H1 (cell line): Measurements from ENCODE around the gene KREMEN1. TPM values are rescaled to one million over a fixed set of nuclear protein-coding genes. Genes with fewer than 3 reads are reported as not detected.

Experiments
- BACH1 ChIP-seq: IDR thresholded peaks from 2 replicates; pipeline ENCODE4 v1.6.1; 2012; ENCODE audit warnings: low read length, improper control_type of control experiment
- EGR1 ChIP-seq: IDR thresholded peaks from 2 replicates; pipeline ENCODE4 v1.6.1; 2011; ENCODE audit warnings: low read depth, low read length, borderline replicate concordance
- NRF1 ChIP-seq: IDR thresholded peaks from 2 replicates; pipeline ENCODE4 v1.6.1; 2011; ENCODE audit warnings: mild to moderate bottlenecking, low read depth, low read length, improper control_type of control experiment
- polyA plus RNA-seq, 7 experiments: library from polyadenylated mRNA; depleted of rRNA in 3 of 7; stranded (reverse) in 5 of 7; unstranded in 2 of 7; fragments of >200 nt in 5 of 7; fragments of 200-250 nt in 2 of 7; gene quantifications; 1 replicate in 5 of 7; 2 replicates in 1 of 7; 4 replicates in 1 of 7; pipeline versions ENCODE4 v1.2.1 to v1.2.3, GENCODE V29; 2011 to 2013; ENCODE audit warnings: missing spikeins in 2 of 7, mixed read lengths in 2 of 7
- total RNA-seq: library from RNA; stranded (reverse); fragmentation: NEBNext Ultra II Directional; extraction: Animal tissue kit (Norgen Biotek cat#: 25700); gene quantifications from 2 replicates; pipeline ENCODE4 v1.2.1, GENCODE V29; 2021

KREMEN1 gene
- total and polyA plus RNA-seq, 2 of the 8 experiments (the other 6 are each of a cell fraction or from before 2014, with no cell fraction given): 2.1 to 3.2 TPM

DNA sequence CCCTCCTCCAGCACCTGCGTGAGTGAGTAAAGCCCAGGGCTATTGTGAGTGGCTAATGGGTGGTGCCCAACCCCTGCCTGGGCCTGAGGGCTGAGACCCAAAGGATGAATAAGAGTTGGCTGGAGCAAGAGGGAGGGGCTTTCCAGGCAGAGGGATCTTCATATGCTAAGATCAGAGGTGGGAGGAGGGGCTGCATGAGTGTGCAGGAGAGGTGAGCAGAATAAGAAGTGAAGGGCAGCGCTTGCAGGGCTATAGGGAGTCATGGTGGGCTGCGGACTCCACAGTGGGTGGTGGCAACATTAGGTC is 136.7 kb downstream of the KREMEN1 start (continued):
- no peak for TF ChIP-seq EGR1
- no peak for TF ChIP-seq NRF1
- TF ChIP-seq BACH1: no peak
- TF ChIP-seq, all 59 proteins: peak for 0
